ENCODE data around the gene ZNF200. TPM values are rescaled to one million over a fixed set of nuclear protein-coding genes. Genes with fewer than 3 reads are reported as not detected.

ZNF200 gene
- total RNA-seq, 1 experiment from 2014 or later, result 8.8 TPM

DNA sequence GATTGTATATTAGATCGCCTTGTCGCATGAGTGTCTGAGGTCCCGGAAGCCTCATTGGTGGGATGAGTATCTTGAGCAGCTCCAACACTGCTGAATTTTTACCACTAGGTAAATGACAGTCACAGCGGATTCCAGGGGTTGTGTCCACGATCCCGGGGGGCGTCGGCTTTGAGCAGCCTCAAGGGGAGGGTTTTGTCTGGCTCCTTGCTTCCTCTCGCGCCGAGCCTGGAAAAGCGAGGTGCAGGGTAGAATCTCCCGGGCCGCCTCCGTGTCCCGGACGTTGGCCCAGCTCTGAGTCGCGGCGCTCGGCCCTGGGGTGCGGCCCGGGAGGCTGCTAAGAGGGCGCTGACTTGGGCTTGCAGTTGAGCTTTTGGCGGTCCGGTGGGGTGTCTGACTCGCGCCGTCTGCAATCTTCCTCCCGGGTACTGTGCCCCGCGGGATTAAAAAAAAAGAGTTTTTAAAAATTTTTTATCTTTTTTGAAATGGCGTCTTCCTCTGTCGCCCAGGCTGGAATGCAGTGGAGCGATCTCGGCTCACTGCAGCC lies 42.4 kb downstream of the ZNF200 start:
- Histone ChIP-seq H3K27me3 (ENCODE audit: insufficient read depth, low read length) (no peaks in the 10 kb centered on the region), H3K36me3 (ENCODE audit: control insufficient read depth in 1 of 2, insufficient read depth in 2 of 2, low read length in 2 of 2) (no peaks in the 10 kb centered on the region), H3K9me3 (ENCODE audit: control insufficient read depth in 1 of 2, insufficient read depth in 1 of 2, low read depth in 1 of 2, low read length in 2 of 2) (no peaks in the 10 kb centered on the region; a peak in 1 of 4 replicates), H3K9me2 (ENCODE audit: insufficient read depth) (no peaks in the 10 kb centered on the region), H4K20me1 (ENCODE audit: insufficient read depth) (no peaks in the 10 kb centered on the region), H3K4me1 (ENCODE audit: control insufficient read depth in 1 of 2, insufficient read depth in 2 of 2, low read length in 2 of 2) (peaks cover 2 to 26% of the 10 kb centered on the region in 2 experiments; a peak in 3 of 4 replicates), H3K27ac (ENCODE audit: low read depth, low read length) (no peak overlapping the region), H3K9ac (ENCODE audit: low read length) (no peak overlapping the region), H3K4me2 (ENCODE audit: low read length) (no peak overlapping the region), H2AFZ (ENCODE audit: low read depth, low read length, poor library complexity, severe bottlenecking) (no peak overlapping the region), H3K4me3 (replicated peaks in 1 of 2; ENCODE audit: low read depth in 1 of 2, low read length in 2 of 2) (no peak overlapping the region), H3K79me2 (ENCODE audit: insufficient read depth, low read length) (no peaks in the 10 kb centered on the region)
- ATAC-seq, result no peak
- BruUV-seq (replicated peaks), result no TSS peak
- ChIA-PET CTCF (no interaction called here), POLR2A (interaction anchor here (1.9 kb wide), 1 partner anchor 21 kb away, joined by 7 read pairs; no protein-coding TSS in a partner anchor), RAD21 (ENCODE audit: low non-redundant PET in 1 of 2, low total read pairs in 2 of 2, uncharacterized antibody in 2 of 2, unreplicated experiment in 2 of 2) (interaction anchor here in 1 of 2 experiments (1.3 kb wide), 1 partner anchor 25 kb away, joined by 3 read pairs; no protein-coding TSS in a partner anchor)
- no peak for TF ChIP-seq FOSL1 (IDR thresholded peaks at IDR 0.05; ENCODE audit: low read depth)
- TF ChIP-seq SRF (IDR thresholded peaks at IDR 0.05; ENCODE audit: low read depth), result no peak
- no peak for TF ChIP-seq EZH2phosphoT487 (IDR thresholded peaks at IDR 0.05; ENCODE audit: borderline replicate concordance)
- no peak for TF ChIP-seq ATF3 (IDR thresholded peaks at IDR 0.05)
- intact Hi-C loops (cut with micrococcal nuclease), result no loop called here
- no peak for DNase-seq (ENCODE audit: low read depth, low spot score)

GRCh38 chr16:3190949-3191353 lies 44.0 kb downstream of the ZNF200 start:
- RAD21 ChIA-PET (ENCODE audit: low non-redundant PET in 1 of 2, low total read pairs in 2 of 2, uncharacterized antibody in 2 of 2, unreplicated experiment in 2 of 2), result interaction anchor here (0.5 to 1.3 kb wide), 2 partner anchors 19 to 73 kb away, joined by 3 read pairs; no protein-coding TSS in a partner anchor

More at GRCh38 chr16:3190949-3191353, 44.0 kb downstream of the ZNF200 start:
- no peak for ATAC-seq
- Histone ChIP-seq H3K27ac (ENCODE audit: low read depth, low read length) (no peak overlapping the region), H3K4me2 (ENCODE audit: low read length) (peak overlapping the region; percentile 48), H2AFZ (ENCODE audit: low read depth, low read length, poor library complexity, severe bottlenecking) (peak overlapping the region; percentile 6), H3K9me3 (ENCODE audit: control insufficient read depth in 1 of 2, insufficient read depth in 1 of 2, low read depth in 1 of 2, low read length in 2 of 2) (no peaks in the 10 kb centered on the region; a peak in 1 of 4 replicates), H3K4me1 (ENCODE audit: control insufficient read depth in 1 of 2, insufficient read depth in 2 of 2, low read length in 2 of 2) (peaks cover 8 to 35% of the 10 kb centered on the region in 2 experiments; a peak in 3 of 4 replicates), H3K9ac (ENCODE audit: low read length) (no peak overlapping the region), H3K36me3 (ENCODE audit: control insufficient read depth in 1 of 2, insufficient read depth in 2 of 2, low read length in 2 of 2) (no peaks in the 10 kb centered on the region), H4K20me1 (ENCODE audit: insufficient read depth) (no peaks in the 10 kb centered on the region), H3K79me2 (ENCODE audit: insufficient read depth, low read length) (no peaks in the 10 kb centered on the region), H3K27me3 (ENCODE audit: insufficient read depth, low read length) (no peaks in the 10 kb centered on the region), H3K4me3 (replicated peaks in 1 of 2; ENCODE audit: low read depth in 1 of 2, low read length in 2 of 2) (peak overlapping the region in 1 of 2 experiments; percentile 24; a peak in 1 of 4 replicates), H3K9me2 (ENCODE audit: insufficient read depth) (no peaks in the 10 kb centered on the region)
- POLR2A ChIA-PET, result interaction anchor here (1.9 kb wide), 1 partner anchor 19 kb away, joined by 7 read pairs; no protein-coding TSS in a partner anchor
- no peak for TF ChIP-seq YY1 (IDR thresholded peaks at IDR 0.05; ENCODE audit: extremely low read depth, insufficient replicate concordance, low read depth, low read length)
- TF ChIP-seq EGR1 (IDR thresholded peaks at IDR 0.05; ENCODE audit: low read depth), result no peak
- no peak for TF ChIP-seq JUND (IDR thresholded peaks at IDR 0.05)
- no peak for TF ChIP-seq ELF1 (IDR thresholded peaks at IDR 0.05; ENCODE audit: borderline replicate concordance, low read depth)
- TF ChIP-seq RAD21 (IDR thresholded peaks at IDR 0.05; ENCODE audit: low read depth), result no peak
- no peak for TF ChIP-seq TCF7L2 (IDR thresholded peaks at IDR 0.05; ENCODE audit: borderline replicate concordance, extremely low read depth, insufficient read depth, insufficient read length)
- TF ChIP-seq REST (IDR thresholded peaks at IDR 0.05; ENCODE audit: low read depth), result no peak
- no TSS peak for BruUV-seq (replicated peaks)
- no peak for DNase-seq (ENCODE audit: low read depth, low spot score)
- CTCF ChIA-PET, result no interaction called here
- intact Hi-C loops (cut with micrococcal nuclease), result no loop called here
